HG03196 (cell line): ENCODE data around the gene ZNF546.
"Not testable (repeated sequence)": the region's sequence is repeated elsewhere in the genome, so short reads cannot be mapped to it uniquely, and the experiment has no call there.

ENCODE experiments used
- ATAC-seq: cut with Tn5 transposase; IDR thresholded peaks from one replicate; pipeline ENCODE4 v1.9.1; 2021; ENCODE audit not compliant: unreplicated experiment

ZNF546 gene

GRCh38 chr19:39996811-39997637 lies at the start of gene ZNF546:
Gene ZNF546 (plus strand): TSS chr19:39997060. CDS start chr19:39998327, 1,267 bp downstream.
- ATAC-seq, result peak; percentile 83

DNA sequence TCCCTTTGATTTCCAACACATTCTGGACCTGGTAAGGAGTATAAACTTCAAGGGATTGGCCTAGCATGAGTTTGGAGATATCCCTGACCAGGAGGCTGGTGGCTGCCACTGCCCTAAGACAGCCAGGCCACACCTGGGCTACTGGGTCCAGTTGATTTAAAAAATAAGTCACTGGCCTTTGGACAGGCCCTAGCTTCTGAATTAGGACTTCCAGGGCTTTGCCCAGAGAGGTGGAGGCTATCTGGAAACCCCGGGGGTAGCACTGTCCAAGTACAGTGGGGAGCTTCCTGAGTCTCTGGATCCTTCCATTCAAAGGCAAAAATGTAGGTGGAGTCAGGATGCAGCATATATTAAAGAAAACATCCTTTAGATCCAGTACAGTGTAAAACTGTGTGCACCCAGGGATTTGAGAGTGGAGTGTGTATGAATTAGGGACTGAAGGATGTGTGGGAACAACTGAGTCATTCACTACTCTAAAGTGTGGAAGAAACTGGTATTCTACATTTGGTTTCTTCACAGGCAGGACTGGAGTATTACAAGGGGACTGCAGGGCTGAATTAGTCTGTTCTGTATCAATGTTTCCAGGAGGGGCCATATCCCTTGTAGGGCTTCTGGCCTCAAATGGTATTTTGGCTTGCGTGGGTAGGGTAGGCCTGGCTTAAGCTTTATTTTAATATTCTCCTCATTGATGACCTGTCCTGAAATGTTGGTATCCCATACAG lies 47.7 kb upstream of the ZNF546 start:
- ATAC-seq, result no peak

DNA sequence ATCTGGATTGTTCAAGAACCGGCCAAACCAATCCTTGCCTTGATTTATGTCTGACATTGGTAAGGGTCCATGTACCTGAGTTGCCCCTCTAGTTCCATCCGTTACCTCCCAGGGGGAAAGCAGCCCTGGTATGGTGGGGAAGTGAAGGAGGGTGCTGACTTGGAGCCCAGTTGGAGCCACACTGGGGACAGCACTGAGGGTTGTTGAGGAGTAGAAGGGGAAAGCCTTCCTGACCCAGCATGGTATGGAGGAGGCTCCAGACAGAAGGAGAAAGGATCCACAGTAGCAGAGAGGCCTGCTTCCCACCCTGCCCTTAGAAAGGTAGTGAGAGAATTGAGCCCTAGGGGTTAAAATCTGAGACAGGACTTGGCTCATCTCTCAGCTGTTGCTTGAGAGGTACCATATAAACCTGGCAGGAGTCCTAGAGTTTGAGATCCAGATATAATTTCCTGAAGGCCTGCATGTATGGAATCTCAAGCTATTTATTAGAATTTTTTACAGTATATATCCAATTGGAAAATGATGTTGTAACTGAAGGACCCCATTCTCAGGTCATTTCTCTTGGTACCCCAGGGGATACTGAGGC lies 45.7 kb upstream of the ZNF546 start:
- no peak for ATAC-seq

DNA sequence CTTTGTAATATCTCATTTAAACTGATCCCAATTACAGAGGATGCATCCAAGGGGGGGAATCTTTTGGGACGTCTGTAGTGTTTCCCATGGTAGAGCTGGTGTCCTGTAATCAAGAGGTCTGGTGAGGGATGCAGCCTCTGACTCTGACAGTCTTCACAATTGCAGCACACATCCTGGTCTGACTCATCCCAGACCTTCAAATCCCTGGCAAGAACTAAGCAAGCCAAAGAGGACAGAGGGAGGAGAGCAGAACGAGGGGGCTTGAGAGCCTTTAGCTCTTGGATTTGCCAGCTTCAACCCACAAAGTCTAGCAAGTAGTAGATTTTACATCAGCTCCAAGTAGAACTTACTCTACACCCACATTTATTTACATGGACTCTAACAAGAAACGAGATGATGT lies 45.2 kb upstream of the ZNF546 start:
- no peak for ATAC-seq

DNA sequence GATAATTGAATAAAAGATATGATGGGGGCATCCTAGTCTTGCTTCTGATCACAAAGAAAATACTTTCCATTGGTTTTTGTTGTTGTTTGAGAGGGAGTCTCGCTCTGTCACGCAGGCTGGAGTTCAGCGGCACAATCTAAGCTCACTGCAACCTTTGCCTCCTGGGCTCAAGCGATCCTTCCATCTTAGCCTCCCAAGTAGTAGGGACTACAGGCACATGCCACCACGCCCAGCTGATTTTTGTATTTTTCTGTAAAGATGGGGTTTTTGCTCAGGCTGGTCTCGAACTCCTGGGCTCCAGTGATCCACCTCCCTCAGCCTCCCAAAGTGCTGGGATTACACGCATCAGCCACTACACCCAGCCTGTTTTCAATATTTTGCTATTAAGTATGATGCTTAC lies 42.9 kb upstream of the ZNF546 start:
- ATAC-seq, result no peak

DNA sequence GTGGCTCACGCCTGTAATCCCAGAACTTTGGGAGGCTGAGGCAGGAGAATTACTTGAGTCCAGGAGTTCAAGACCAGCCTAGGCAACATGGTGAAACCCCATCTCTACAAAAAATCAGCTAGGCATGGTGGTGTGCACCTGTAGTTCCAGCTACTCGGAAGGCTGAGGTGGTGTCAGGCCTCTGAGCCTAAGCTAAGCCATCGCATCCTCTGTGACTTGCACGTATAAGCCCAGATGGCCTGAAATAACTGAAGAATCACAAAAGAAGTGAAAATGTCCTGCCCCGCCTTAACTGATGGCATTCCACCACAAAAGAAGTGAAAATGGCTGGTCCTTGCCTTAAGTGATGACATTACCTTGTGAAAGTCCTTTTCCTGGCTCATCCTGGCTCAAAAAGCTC lies 39.0 kb upstream of the ZNF546 start:
- not testable (repeated sequence) for ATAC-seq

GRCh38 chr19:39958942-39959341 lies 37.9 kb upstream of the ZNF546 start:
- ATAC-seq, result not testable (repeated sequence)

DNA sequence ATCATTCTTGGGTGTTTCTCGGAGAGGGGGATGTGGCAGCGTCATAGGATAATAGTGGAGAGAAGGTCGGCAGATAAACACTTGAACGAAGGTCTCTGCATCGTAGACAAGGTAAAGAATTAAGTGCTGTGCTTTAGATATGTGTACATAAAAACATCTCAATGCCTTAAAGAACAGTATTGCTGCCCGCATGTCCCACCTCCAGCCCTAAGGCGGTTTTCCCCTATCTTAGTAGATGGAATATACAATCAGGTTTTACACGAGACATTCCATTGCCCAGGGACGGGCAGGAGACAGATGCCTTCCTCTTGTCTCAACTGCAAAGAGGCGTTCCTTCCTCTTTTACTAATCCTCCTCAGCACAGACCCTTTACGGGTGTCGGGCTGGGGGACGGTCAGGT lies 37.5 kb upstream of the ZNF546 start:
- not testable (repeated sequence) for ATAC-seq

GRCh38 chr19:39963898-39964297 lies 33.0 kb upstream of the ZNF546 start:
- no peak for ATAC-seq

GRCh38 chr19:39966617-39967016 lies 30.2 kb upstream of the ZNF546 start:
- no peak for ATAC-seq

DNA sequence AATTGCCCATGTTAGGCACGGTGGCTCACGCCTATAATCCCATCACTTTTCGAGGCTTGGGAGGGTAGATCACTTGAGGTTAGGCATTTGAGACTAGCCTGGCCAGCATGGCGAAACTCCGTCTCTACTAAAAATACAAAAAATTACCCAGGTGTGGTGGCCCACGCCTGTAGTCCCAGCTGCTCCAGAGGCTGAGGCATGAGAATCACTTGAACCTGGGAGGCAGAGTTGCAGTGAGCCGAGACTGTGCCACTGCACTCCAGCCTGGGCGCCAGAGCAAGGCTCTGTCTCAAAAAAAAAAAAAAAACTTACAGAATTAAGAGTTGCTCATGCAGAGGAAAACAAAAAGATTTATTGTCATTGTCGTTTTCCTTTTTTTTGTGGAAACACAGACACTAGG lies 29.3 kb upstream of the ZNF546 start:
- no peak for ATAC-seq

GRCh38 chr19:39968789-39969188 lies 28.1 kb upstream of the ZNF546 start:
- no peak for ATAC-seq

- no peak for ATAC-seq
These were observed 27.6 kb upstream of the ZNF546 start for GRCh38 chr19:39969266-39969665.

GRCh38 chr19:39969681-39970424 lies 27.0 kb upstream of the ZNF546 start:
- ATAC-seq, result no peak

- ATAC-seq, result no peak
These were observed 26.5 kb upstream of the ZNF546 start for GRCh38 chr19:39970425-39970674.

- peak; percentile 92 for ATAC-seq
These were observed 26.0 kb upstream of the ZNF546 start, which contains the start of gene PSMC4 for GRCh38 chr19:39970675-39971379. Gene PSMC4 (plus strand): TSS chr19:39971165. CDS start chr19:39971203, 38 bp downstream.

DNA sequence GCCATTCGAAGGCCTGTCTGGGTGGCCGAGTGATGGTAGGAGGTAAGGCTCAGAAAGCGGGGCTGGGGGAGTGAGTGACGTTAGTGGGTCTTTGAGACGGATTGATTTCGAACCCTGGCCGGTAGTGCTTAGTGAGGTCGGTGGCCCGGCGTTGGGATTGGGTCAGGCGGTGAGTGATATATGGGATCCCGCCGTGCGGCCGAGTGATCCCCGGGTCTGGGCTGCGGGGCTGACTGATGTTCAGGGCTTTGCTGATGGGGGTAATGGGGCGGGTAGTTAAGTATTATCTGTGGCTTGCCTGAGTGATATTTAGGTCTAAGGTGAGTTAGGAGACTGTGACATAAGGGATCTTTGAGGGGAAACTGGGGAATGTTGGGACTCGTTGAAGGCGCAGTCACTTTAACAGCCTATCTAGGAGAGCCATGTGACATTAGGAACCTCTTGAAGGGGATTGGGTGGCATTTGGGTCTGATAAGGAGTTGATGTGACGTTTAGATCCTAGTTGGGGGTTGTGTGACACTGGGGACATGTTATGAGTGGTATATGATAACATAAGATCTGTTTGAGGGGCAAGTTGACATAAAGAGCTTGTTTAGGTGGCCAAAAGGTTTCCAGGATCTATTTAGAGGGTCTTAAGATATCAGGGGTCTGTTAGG lies 25.4 kb upstream of the ZNF546 start:
- no peak for ATAC-seq

- no peak for ATAC-seq
These were observed 22.3 kb upstream of the ZNF546 start for GRCh38 chr19:39974377-39975155.

- ATAC-seq, result no peak
These were observed 14.0 kb upstream of the ZNF546 start for GRCh38 chr19:39982883-39983282.
